GM19193 (cell line): ENCODE data around the gene IPO11.

Experiments
- POLR2A ChIP-seq: IDR thresholded peaks from 4 replicates; pipeline ENCODE4 v1.6.1; 2011; ENCODE audit not compliant: insufficient read depth, insufficient read length; ENCODE audit errors: extremely low read depth

Gene IPO11

DNA sequence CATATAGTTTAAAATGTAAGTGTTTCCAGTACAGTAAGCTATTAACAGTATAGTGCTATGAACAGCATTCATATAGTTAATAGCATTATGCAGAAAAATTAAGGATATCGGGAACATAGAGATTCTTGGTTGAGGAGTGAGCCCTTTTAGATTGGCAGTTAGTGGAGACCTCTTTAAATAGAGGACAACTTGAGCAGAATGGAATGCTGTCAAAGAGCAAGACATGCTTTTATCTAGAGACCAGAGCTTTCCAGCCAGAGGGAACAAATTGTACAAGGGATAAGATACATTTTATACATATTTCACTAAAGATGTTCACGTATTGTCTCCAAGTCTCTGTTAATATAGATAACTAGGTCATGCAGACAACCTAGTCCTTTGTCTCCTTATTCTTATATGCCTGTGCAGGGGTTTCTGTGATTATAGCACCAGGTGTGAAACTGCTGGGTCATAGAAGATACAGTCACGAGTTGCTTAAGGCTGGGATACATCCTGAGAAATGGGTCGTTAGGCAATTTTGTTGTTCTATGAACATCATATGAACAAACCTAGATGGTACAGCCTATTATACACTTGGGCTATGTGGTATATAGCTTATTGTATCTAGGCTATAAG, 6.0 kb downstream of the IPO11 start:
- TF ChIP-seq POLR2A, result no peak

DNA sequence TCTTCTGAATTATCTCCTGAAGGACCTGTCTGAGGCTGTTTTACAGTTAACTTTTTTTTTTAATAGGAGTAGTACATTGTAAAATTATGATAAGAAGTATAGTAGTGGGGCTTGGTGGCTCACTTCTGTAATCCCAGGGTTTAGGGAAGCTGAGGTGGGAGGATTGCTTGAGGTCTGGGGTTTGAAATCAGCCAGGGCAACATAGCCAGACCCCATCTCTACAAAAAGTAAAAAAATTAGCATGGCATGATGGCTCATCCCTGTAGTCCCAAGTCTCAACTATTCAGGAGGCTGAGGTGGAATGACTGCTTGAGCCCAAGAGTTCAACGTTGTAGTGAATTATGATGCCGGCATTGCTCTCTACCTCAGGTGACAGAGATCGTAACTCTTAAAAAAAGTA, 7.0 kb downstream of the IPO11 start:
- TF ChIP-seq POLR2A, result no peak

DNA sequence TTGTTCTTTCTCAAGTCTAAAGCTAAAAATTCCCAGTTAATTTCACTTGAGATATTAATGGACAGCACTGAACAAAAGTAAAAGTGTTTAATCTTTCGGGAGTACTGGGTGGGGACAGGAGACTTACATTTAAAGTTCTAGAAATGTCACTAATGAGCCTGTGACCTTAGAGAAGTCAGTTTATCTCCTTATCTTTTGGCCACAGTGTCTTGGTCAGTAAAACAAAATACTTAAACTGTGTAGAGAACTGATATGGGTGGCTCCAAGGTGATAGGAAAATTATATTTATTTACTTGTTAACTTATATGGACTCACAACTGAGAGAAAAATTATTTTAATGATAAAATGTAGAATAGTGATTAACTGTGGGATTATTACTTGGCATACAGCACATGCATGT, 8.9 kb downstream of the IPO11 start:
- TF ChIP-seq POLR2A, result no peak

DNA sequence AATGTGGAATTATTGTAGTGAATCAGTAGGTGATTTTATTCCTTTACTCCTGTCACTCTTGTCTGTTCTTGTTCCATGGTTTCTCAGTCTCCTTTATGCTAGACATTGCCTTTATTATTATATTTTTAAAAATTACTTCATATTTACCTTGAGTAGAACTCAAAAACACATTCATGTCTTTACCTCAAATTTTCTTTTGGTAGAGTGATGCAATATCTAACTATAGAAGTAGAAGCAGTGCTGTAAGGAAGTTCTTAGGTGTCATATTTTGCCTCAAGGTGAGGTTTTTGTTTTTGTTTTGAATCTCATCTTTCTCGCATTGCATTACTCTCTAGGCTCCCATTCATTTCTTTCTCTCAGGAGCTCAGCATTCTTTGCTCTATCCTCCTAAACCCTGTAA, 12.2 kb downstream of the IPO11 start:
- no peak for TF ChIP-seq POLR2A

DNA sequence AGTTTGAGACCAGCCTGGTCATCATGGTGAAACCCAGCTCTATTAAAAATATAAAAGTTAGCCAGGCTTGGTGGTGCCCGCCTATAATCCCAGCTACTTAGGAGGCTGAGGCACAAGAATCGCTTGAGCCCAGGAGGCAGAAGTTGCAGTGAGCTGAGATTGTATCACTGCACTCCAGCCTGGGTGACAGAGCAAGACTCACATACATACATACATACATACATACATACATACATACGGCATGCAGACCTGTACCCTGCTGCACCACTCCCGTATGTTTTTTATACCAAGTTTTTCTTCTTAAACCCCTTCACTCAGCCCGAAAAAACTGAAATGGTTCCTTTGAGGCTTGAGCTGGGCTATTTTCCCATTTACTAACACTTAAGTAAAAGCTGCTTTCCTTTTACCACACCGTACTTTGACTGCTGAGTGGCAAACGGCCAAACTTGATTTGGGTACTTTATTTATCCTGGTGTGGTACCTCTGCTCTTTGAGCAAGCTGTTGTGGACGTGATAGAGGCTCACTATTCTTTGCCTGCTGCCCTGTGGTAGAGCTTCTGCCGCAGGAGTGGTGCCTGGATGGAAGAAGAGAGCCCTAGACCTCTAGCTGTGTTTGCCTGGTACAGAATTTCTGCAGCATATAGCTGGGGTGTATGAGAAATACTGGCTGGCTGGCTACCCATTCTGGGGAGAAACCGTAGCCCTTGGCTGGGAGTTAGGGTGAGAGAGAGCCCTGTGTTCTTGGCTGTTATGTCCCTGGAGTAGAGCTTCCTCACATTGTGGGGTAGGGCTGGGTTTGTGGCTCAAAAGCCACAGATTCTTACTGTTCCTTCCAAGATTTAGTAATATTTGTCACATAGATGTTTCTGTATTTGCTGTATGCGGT, 19.4 kb downstream of the IPO11 start:
- no peak for TF ChIP-seq POLR2A

DNA sequence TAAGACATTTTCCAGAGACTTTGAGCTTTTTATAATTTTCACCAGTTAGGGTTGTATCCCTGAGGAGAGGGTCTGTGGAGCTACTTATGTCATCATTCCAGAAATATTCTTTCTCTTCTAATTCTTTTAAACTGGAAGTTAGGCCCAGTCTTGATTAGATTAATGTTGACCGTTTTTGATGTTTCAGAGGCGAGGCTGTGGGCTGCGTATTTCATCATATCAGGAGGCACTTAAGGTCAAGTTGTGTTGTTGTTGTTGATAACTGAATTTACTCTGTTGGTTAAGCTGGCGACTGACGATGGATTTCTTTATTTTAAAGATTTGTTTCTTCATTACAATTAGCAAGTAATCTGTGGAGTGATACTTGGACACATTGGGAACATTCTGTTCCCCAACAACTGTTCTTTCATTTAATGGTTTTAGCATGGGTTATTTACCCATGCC, 20.1 kb downstream of the IPO11 start:
- TF ChIP-seq POLR2A, result no peak

DNA sequence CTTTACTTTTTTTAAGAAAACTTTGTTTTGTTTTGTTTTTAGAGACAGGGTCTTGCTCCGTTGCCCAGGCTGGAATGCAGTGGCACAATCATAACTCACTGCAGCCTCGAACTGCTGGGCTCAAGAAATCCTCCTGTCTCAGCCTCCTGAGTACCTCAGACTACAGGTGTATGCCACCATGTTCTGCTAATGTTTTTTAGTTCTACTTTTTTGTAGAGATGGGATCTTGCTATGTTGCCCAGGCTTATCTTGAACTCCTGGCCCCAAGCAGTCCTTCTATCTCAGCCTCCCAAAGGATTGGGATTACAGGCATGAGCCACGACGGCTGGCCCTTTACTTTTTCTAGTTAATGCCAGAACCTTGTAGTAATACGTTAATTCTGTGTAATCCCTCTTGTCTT, 36.0 kb downstream of the IPO11 start:
- TF ChIP-seq POLR2A, result no peak

DNA sequence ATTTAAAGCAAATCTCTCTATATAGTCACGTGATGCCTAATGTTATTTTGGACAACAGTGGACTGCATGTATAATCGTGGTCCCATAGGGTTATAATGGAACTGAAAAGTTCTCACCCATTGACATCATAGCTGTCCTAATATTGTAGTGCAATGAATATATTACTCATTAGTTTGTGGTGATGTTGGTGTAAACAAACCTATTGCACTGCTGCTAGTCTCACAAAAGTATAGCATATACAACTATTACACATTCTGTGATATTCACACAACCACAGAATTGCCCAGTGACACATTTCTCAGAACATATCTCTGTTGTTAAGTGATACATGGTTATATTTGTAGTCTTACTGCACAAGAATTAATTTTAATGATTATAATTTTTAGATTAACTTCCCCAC, 37.7 kb downstream of the IPO11 start:
- TF ChIP-seq POLR2A, result no peak

DNA sequence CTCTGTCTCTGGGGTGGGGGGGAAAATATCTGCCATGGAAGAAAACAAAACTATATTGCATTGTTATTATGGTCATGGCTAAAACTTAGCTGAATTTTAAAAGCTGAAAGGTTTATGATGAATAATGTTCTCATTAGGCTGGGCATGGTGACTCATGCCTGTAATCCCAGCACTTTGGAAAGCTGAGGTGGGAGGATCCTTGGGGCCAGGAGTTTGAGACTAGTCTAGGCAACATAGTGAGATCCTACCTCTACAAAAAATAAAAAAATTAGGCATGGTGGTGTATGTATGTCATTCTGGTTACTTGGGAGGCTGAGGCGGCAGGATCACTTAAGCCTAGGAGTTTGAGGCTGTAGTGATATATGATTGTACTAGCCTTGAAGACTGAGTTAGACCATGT, 44.5 kb downstream of the IPO11 start:
- TF ChIP-seq POLR2A, result no peak

DNA sequence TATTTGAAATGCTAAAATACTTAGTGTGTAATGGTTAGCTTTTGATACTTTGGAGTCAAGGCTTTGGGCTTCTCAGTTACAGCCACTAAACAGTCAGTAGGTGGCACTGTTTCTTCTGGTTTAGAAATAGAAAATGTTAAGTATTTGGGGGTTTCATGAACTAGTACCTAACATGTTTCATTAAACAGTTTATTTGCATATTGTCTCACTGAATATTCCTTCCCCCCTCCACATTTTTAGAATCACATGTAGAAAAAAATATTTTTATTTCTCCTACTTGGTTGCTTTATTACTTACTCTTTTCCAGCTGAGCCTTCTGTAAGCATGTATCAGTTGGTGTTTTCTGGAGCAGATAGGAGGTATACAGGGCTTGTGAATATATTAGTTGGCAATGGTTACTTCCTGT, 48.0 kb downstream of the IPO11 start:
- TF ChIP-seq POLR2A, result no peak

DNA sequence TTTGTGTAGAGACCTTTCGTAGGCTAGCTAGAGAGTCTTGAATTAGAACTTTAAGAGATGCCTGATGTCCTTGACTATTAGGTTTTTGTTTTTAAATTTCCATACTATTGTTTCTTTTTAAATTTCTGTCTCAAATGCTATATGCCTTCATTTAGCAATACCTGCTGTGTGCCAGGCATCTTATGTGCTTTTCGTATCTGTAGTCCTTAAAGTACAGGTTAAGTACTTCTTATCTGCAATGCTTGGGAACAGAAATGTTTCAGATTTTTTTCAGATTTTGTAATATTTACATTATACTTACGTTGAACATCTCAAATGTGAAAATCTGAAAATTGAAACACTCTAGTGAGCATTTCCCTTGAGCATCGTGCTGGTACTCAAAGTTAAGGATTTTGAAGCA, 49.0 kb downstream of the IPO11 start:
- TF ChIP-seq POLR2A, result no peak

DNA sequence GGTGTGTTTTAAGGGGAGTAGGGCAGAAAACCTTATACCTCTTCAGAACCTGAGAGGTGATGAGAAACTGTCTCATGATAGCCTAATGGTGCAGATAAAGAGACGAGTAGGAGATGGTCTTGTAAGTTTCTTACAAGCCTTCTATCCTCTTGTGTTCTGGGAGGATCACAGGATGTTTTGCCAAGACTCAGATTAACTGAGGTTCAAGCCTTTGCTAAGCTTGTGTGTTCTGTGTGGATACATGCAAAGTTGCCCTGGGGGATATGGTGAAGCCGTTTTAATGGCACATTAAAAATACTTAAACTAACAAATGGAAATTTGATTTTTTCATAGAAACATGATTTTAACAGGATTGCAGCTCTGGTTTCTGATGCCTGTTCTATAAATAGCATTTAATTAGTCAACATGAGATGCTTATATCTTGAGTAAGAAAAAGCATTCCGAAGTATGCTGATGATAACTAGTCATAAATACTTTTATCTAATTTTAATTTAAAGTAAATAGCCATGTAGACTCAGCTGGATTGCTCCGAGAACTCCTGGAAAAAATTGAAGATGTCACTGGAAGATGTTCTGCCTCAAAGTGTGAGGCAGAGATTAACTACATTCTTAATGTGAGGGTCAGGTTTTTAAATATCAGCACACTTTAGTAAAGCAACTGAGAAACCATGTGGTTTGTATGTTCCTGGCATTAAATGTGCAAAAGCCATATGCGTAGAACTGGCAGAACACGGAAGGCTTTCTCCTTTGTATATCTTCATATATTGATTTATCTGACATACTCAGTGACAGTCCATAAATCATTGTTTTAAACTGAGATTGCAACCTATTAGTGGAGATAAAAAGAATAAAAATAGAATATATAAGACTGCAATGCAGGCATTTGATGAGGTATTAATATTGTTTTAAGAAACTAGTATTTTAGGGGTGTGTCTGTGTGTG, 53.7 kb downstream of the IPO11 start:
- no peak for TF ChIP-seq POLR2A

DNA sequence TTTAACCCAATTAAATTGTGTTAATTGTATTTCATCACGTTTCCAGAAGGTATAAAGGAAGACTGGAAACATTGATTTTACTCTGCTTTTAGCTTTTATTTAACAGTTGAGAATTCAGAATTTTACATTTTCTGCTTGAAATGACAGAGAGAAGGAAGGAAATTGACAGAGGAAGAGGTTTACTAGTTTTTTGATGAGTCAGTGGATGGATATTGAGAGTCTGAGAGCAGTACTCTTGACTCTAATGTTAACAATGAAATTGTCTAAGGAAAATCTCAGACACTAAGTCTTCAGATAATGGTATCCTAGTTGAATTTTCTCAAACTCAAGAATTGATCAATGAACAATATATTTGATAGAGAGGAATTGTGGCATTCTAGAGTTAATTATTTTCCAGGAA, 60.6 kb downstream of the IPO11 start:
- no peak for TF ChIP-seq POLR2A

DNA sequence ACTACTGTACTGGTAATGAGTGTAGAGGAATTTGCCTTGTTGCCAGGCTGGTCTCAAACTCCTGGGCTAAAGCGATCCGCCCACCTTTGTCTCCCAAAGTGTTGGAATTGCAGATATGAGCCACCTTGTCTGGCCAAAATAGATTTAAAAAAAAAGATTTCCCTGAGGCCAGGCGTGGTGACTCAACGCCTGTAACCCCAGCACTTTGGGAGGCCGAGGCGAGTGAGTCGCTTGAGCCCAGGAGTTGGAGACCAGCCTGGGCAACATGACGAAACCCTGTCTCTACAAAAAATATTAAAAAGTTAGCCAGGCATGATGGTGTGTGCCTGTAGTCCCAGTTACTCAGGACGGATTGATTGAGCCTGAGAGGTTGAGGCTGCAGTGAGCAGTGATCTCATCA, 62.5 kb downstream of the IPO11 start:
- TF ChIP-seq POLR2A, result no peak

DNA sequence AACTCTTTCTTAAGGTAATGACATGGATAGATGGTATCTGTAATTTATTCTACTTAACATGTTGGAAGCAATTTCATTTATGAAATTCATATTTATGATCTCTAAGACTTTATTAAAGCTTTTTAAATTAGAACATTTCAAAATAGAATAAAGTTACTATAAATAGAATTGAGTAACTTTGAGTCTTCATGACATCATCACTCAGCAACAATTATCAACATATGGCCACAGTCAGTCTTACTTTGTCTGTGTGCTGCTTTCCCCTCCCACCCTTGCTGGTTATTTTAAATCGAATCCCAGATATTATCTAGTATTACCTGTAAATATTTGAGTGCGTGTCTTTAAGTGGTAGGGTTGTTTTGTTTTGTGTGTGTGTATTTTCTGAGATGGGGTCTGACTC, 65.2 kb downstream of the IPO11 start:
- TF ChIP-seq POLR2A, result no peak
